C4-2B (cell line): ENCODE measurements around the gene TRAF3IP1.

Experiments
- H3K27ac ChIP-seq: fragments of 450-650 bp; 2 replicates; pipeline ENCODE4 v1.5.1; 2017
- ZFX ChIP-seq: fragments of 450-650 bp; IDR thresholded peaks from 2 replicates; pipeline ENCODE4 v1.6.1; 2017
- TF ChIP-seq, protein P1 (sequence below): fragments of 450-650 bp; conservative IDR thresholded peaks from 2 replicates; pipeline ENCODE4 v1.5.1; 2017; ENCODE audit warnings: mild to moderate bottlenecking

TRAF3IP1 gene

DNA sequence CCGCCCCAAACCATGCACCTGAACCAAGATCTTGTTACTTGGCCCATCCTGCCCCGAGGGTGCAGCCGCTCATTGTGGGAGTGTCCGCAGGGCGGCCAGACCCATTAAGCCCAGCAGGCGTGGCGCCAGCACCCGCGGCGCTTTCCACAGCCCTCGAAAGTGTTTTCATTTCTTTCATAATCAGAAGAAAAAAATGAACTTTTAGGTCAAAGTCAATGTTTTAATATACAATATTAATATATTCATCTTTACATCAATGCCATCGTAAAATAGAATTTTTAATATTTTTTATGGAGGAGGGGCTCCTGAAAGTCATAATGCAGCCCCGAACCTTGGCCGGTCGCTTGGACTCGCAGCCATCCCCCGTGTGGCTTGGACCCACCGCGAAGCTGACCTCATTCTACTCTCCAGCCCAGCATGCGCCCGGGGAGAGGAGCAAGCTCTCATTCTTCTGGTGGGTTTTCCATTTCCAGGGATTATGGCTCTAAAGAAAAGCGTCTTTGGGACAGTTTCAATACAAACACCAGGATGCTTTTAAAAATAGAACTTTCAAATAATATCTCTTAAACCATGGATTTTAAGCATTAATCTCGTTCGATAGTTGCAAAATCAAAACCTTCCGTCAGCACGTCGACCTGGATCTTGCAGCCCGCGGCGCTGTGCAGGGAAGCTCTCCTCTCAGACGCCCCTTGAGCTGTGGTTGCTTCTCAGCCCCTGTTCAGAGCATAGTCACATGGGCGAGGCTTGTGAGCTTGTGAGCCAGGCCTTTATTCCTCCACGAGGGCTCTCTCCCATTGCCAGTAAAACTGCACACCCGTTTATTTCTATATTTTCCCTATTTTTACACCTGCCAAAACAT is 89.3 kb downstream of the TRAF3IP1 start:
- TF ChIP-seq ZFX: no peak
- TF ChIP-seq, protein P1, sequence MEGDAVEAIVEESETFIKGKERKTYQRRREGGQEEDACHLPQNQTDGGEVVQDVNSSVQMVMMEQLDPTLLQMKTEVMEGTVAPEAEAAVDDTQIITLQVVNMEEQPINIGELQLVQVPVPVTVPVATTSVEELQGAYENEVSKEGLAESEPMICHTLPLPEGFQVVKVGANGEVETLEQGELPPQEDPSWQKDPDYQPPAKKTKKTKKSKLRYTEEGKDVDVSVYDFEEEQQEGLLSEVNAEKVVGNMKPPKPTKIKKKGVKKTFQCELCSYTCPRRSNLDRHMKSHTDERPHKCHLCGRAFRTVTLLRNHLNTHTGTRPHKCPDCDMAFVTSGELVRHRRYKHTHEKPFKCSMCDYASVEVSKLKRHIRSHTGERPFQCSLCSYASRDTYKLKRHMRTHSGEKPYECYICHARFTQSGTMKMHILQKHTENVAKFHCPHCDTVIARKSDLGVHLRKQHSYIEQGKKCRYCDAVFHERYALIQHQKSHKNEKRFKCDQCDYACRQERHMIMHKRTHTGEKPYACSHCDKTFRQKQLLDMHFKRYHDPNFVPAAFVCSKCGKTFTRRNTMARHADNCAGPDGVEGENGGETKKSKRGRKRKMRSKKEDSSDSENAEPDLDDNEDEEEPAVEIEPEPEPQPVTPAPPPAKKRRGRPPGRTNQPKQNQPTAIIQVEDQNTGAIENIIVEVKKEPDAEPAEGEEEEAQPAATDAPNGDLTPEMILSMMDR: no peak
- H3K27ac ChIP-seq: no peak overlapping the region

DNA sequence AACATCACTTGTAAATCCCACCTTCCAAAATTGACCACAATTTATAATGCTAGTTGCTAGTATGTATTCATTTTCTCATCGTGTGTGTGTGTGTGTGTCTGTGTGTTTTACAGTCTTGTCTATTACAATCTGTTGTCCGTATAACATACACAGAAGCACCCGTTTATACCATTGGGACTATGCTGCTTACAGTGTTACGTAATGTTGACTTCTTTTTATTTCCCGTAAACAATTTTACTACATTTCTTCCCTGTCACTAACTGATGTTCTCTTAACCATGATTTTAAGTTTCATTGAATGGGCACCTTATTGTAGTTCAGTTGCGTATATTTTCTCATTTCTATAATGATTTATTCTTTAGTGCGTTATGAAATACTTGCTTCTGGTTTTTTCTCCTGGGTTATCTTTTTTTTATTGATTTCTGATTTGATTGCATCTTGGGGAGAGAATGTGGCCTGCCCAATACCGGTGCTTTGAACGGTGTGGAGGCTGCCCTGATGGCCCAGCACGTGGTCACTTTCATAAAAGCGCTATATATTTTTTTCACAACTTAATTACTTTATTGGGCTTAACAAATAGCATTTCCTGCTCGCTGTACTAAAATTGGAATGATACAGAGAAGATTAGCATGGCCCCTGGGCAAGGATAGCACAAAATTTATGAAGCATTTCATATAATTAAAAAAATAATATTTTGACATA is 91.9 kb downstream of the TRAF3IP1 start:
- H3K27ac ChIP-seq: no peak overlapping the region
- no peak for TF ChIP-seq ZFX
- TF ChIP-seq, protein P1: no peak

DNA sequence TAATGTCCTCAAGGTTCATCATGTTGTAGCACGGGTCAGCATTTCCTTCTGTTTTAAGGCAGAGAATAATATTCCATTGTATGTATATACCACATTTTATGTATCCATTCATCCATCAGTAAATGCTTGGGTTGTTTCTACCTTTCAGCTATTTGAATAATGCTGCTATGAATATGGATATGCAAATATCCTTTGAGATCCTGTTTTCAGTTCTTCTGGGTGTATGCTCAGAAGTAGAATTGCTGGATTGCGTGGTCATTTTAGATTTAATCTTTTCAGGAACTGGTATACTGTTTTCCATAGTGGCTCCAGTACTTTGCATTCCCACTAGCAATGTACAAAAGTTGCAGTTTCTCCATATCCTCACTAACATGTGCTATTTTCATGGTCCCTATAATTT is 93.0 kb downstream of the TRAF3IP1 start:
- no peak overlapping the region for H3K27ac ChIP-seq
- TF ChIP-seq, protein P1: no peak
- no peak for TF ChIP-seq ZFX

DNA sequence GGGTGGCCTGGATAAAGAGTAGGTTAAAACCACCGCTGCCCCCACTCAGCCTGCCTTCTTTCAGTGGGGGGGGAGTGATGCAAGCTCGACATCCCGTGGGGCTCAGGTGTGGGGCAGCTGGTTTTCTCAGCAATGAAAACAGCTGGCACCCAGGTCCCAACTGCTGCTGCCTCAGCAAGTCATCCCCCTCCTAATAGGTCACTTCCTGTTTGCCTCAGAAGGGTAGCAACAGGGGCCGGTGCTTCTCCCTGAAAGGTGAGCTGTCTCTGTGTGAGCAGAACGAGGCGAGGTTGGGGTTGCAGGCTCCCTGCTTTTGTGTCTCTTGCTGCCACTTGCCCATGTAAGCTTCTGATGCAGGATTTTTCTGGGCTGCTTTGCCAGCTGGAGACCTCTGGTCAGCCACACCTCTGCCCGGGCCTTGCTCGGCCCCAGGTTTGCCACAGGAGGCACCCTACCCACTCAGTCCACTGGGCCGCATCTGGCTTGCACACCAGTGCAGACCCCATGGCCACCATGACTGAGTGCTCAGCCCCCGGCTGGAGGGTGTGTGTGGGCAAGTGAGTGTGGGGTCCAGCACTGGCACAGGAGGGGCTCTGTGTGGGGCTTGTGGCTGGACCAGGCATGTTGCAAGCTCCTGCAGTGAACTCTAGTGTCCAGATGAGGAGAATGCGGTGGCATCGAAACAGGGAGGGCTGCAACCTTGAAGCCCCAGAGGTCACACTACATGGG is 94.9 kb downstream of the TRAF3IP1 start:
- TF ChIP-seq ZFX: no peak
- TF ChIP-seq, protein P1: no peak
- H3K27ac ChIP-seq: no peak overlapping the region

DNA sequence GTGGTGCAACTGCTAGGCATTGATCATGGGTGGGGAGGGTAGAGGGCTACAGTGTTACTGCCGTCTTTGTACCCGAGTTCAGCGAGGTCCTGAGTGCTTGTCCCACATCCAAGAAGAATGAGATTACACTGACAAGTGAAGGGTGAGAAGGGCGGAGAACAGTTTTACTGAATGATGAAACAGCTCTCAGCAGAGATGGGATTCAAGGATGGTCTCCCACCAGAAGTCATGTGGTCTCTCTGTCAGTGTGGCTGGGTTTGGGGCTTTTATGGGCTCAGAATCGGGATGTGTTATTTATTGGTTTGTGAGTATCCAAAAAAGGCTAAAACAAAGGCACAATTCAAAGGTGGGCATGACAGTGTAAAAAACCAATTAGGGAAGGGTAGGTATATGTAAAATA is 95.6 kb downstream of the TRAF3IP1 start:
- TF ChIP-seq ZFX: no peak
- TF ChIP-seq, protein P1: no peak

DNA sequence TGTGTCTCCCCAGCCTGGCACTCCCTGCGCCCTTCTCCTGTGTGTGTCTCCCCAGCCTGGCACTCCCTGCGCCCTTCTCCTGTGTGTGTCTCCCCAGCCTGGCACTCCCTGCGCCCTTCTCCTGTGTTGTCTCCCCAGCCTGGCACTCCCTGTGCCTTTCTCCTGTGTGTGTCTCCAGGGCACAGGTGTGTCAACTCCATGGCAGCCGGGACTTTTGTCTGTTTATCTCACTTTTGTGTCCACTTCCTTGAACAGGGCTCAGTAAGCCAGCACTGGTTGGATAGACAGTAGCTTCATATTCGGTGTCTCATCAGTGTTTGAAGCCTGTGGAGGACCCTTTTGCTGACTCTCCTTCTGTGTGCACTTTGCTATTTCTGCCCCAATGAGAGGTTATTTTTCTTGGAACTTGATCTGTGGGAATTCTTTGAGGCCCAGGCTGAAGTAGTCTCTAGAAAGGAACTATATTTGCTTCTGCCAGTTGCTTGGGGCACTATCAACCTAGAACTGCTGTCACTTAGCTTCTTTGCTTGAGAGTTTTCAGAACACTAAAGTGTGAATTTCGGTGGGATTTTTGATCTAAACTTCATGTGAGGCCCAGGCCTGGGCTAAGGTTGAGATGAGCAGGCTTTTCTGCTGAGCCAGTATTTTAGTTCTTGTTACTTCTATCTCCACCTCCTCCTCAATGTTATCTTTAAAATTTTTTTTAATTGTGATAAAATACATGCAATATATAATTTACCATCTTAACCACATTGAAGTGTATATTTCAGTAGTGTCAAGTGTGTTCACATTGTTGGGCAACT is 98.1 kb downstream of the TRAF3IP1 start:
- H3K27ac ChIP-seq: no peak overlapping the region
- no peak for TF ChIP-seq ZFX
- TF ChIP-seq, protein P1: no peak

More for the DNA sequence above, 95.6 kb downstream of the TRAF3IP1 start:
- H3K27ac ChIP-seq: no peak overlapping the region
